NK-92 (cell line): Measurements from ENCODE around the gene CYP2B6.
"Not testable (repeated sequence)": the region's sequence is repeated elsewhere in the genome, so short reads cannot be mapped to it uniquely, and the experiment has no call there.

ENCODE experiments used
- DNase-seq: peaks from one replicate; lab custom pipeline; 2025; ENCODE audit not compliant: unreplicated experiment; lab: John Stamatoyannopoulos, UW

Gene CYP2B6

DNA sequence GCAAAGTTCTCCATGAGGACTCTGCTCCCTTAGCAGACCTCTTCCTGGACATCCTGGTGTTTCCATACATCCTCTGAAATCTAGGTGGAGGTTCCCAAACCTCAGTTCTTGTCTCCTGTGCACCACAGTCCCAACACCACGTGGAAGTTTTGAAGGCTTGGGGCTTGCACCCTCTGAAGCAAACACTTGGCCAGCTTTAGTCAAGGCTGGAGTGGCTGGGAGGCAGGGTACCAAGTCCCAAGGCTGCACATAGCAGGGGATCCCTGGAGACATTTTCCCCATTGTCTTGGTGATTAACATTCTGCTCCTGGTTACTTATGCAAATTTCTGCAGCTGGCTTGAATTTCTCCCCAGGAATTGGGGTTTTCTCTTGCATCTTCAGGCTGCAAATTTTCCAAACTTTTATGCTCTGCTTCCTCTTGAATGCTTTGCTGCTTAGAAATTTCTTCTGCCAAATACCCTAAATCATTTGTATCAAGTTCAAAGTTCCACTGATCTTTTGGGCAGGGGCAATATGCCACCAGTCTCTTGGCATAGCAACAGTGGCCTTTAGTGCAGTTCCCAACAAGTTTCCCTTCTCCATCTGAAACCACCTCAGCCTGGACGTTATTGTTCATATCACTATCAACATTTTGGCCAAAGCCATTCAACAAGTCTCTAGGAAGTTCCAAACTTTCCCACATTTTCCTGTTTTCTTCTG lies 10.2 kb upstream of the CYP2B6 start:
- not testable (repeated sequence) for DNase-seq

DNA sequence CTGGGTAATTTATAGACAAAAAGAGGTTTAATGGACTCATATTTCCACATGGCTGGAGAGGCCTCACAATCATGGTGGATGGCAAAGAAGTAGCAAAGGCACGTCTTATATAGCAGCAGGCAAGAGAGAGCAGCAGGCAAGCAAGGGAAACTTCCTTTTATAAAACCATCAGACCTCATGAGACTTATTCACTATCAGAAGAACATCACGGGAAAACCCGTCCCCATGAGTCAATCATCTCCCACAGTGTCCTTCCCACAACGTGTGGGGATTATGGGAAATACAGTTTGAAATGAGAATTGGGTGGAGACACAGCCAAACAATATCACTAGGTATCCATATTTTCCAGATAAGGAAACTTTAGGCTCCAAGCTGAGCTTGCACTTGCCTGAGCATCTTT lies 9.5 kb upstream of the CYP2B6 start:
- DNase-seq, result no peak

- DNase-seq, result no peak
Measured at GRCh38 chr19:40982594-40983101, 8.4 kb upstream of the CYP2B6 start.

GRCh38 chr19:40989453-40989852 lies 1.6 kb upstream of the CYP2B6 start:
- no peak for DNase-seq

DNA sequence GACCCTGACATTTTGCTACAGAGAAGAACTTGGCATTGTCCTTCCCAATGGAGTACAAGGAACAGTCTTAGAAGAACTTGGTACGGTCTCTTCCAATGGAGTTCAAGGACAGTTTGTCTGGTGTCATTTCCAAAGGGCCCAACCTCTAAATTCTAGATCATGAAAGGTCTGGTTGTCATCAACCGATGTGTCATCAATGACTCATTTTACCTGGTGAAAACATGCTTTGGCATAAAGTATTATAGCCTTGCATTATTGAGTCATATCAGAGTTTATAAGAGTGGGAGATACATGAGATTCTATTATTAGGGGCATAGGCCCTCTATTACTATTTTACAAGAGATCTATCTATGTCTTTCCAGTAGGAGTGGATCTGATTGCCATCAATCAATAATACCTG lies 4.3 kb downstream of the CYP2B6 start:
- DNase-seq, result no peak

DNA sequence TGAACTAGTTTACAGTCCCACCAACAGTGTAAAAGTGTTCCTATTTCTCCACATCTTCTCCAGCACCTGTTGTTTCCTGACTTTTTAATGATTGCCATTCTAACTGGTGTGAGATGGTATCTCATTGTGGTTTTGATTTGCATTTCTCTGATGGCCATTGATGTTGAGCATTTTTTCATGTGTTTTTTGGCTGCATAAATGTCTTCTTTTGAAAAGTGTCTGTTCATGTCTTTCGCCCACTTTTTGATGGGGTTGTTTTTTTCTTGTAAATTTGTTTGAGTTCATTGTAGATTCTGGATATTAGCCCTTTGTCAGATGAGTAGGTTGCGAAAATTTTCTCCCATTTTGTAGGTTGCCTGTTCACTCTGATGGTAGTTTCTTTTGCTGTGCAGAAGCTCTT lies 7.9 kb downstream of the CYP2B6 start:
- not testable (repeated sequence) for DNase-seq

DNA sequence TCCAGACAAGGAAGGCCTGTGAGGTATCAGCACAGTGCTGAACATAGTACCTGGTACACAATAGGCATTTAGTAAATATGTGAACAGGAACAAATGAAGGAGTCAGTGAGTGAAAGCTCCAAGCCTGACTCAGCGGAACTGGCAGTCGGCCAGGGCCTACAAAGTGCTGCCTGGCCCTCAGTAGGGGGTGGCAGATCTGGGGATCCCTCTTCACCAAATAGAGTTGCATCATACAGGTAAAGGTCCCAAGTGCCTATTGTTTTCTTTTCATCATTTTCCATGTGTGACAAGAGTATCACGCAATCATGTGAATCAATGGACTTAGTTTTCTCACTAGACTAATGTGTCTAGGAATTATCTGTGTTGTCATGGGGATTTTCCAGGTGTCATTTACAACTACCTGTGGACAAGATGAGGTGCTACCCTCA lies 9.2 kb downstream of the CYP2B6 start:
- no peak for DNase-seq

DNA sequence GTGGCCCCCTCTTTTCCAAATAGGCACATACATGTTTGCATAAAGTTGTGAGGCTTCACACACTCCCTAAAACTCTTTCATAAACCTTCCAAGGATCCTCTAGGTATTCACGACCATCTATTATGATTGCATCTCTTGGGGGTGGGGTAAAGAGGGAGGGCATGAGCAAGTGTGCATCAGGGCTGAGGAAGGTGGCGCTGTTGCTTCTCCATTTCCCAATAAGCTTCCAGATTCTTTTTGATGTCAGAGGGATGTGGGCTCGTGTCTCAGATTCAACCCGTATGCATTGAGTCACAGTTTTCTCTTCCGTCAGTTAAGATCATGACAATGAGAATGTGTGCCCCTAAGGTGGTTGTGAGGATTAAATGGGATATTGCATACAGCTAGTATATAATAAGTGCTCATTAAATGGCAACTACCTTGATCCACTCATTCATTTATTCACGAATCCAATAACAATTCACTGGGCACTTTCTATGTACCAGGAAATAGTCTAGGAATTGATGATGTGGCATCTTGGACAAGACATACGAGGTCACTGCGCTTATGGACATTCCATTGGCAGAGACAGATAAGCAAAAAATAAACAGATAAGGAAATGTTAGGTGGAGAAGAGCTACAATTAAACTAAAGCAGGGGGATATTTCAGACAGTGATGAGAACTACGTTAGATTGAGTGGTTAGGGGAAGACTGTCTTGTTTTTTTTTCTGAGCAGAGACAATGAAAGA lies 10.3 kb downstream of the CYP2B6 start:
- DNase-seq, result no peak

DNA sequence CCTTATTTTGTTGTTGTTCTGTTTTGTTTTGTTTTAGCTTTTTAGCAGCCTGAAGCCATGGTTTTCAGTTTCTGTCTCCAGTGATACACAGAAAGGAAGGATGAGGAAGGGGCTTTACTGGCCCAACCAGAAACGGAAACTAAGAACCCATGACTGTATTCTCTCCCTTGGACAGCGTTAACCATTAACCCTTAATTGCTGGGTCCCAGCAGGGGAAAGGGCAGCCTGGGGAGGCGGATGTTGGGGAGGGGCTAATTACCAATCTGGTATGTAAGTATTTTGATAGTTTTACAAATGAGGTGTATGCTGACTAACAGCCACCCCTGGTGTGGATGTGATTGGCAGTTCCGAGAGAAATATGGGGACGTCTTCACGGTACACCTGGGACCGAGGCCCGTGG lies 12.6 kb downstream of the CYP2B6 start:
- DNase-seq, result not testable (repeated sequence)

DNA sequence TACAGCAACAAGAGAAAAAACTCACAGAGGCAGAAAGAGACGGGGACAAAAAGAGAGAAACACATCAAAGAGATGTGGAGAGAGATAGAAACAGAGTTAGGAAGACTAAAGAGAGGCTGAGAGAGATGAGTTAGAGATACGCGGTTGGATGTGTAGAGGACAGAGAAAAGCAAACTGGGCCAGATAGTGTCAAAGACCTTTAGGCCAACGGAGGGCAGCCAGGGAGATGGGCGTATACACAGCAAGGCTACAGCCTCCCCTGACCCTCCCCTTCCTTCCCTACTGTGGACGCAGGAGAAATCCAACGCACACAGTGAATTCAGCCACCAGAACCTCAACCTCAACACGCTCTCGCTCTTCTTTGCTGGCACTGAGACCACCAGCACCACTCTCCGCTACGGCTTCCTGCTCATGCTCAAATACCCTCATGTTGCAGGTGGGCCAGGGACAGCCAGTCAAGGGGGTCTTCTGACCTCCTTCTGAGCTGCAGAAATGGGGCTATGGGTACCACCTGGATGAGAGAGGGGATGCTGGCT lies 18.7 kb downstream of the CYP2B6 start:
- no peak for DNase-seq

GRCh38 chr19:41013359-41013758 lies 22.3 kb downstream of the CYP2B6 start:
- DNase-seq, result no peak

DNA sequence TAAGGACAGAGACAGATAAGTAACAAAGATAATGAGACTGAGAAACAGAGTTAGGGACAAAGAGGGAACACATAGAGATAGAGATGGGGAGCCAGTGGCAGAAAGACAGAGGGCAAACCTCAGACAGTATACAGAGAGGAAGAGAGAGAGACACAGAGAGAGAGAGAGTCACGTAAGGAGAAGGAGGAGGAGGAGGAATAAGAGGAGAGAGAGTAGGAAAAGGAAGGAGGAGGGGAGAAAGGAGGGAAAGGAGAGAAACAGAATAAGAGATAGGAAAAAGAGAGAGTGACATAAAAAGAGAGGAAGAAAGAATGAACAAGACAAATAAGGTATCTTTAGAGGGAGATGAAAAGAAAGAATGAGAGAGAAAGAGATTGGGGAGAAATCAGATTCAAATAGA lies 23.6 kb downstream of the CYP2B6 start:
- DNase-seq, result no peak

DNA sequence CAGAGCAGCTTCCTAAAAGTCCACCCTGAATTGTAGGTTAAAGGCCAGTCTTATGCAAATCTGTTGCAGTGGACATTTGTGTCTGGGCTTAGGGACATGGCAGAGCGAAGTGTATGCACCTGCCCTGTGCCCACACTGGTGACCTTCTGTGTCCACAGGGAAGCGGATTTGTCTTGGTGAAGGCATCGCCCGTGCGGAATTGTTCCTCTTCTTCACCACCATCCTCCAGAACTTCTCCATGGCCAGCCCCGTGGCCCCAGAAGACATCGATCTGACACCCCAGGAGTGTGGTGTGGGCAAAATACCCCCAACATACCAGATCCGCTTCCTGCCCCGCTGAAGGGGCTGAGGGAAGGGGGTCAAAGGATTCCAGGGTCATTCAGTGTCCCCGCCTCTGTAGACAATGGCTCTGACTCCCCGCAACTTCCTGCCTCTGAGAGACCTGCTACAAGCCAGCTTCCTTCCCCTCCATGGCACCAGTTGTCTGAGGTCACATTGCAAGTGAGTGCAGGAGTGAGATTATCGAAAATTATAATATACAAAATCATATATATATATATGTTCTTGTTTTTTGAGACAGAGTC lies 25.5 kb downstream of the CYP2B6 start:
- DNase-seq, result no peak

DNA sequence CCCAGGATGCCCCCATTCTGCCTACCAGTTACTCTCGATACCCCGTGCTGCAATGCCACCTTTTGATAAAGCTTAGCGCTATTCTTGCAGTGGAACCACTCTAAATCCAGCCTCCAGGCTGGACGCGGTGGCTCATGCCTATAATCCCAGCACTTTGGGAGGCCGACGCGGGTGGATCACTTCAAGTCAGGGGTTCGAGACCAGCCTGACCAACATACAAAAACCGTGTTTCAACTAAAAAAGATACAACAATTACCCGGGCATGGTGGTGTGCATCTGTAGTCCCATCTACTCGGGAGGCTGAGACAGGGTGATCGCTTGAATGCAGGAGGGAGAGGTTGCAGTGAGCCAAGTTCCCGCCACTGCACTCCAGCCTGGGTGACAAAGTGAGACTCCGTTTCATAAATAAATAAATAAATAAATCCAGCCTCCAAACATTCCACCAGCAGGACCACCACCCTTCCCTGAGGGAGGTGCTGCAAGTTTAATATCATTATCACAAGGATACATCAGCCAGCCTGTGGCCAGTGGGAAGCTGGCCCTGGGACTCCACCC lies 27.7 kb downstream of the CYP2B6 start:
- DNase-seq, result no peak

GRCh38 chr19:41019346-41019745 lies 28.3 kb downstream of the CYP2B6 start:
- DNase-seq, result no peak

DNA sequence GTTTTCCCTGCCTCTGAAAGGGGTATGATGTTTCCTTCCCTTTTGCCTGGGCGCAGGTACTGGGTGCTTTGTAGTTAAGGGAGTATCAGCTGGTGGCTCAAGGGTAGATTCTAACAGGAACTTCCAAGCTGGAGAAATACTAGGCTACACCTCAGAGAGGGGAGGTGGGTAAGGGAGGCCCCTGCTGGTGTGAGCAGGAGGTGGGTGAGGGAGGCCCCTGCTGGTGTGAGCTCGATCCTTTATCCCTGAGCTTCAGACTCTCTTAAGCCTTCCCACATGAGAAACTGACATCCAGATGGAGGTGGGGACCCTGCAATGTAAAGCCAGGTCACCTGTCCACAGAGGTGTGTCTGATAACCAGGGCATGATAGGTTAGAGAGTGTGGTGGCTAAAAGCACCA lies 32.1 kb downstream of the CYP2B6 start:
- DNase-seq, result no peak

DNA sequence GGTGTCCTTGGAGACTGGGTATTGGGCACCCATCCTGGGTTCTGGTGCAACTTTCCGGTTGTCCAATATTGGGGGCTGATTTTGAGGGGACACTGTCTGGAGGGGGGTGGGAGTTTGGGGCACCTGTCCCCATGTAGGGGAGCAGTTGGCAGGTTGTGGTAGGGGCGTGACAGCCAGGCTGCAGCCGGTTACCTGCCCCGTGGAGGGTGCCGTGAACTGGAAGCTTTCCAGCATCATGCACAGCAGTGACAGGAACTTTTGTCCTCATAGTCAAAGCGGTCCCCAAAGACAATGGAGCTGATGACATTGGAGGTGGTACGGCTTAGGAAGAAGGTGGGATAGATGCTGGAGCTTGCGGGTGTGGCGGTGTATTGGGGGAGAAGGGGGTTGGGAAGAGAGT lies 34.3 kb downstream of the CYP2B6 start:
- no peak for DNase-seq

- DNase-seq, result no peak
Measured at GRCh38 chr19:41025871-41026270, 34.8 kb downstream of the CYP2B6 start.

DNA sequence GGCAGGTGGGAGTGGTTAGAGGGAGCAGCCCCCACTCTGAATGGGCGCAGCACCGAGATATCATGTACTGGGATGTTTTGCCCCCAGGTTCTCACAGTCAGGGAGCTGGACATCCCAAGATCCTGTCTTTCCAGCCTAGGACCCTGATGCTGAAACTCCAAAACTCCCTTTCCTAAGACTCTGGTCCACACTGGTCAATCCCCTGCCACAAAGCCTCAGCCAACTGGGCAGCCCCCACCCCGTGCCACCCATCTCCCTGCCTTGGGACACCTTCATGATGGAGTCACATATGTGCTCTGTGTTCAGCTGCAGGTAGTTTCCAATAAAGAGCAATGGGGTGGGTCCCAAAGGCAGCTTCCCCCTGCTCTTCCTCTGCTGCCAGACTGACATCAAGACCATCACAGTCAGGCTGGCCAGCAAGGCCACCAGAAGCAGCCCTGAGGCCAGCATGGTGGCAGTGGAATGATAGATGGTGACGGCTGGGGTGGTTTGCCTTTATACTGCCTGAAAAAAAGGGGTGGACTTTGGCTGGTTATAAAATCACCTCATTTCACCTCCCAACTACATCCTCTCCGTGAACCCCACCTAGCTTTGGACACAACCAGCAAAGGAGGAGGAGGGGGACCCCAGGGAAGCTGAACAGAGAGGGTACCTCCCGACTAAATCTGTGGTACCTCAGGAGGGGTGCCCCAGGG lies 36.3 kb downstream of the CYP2B6 start:
- DNase-seq, result no peak

DNA sequence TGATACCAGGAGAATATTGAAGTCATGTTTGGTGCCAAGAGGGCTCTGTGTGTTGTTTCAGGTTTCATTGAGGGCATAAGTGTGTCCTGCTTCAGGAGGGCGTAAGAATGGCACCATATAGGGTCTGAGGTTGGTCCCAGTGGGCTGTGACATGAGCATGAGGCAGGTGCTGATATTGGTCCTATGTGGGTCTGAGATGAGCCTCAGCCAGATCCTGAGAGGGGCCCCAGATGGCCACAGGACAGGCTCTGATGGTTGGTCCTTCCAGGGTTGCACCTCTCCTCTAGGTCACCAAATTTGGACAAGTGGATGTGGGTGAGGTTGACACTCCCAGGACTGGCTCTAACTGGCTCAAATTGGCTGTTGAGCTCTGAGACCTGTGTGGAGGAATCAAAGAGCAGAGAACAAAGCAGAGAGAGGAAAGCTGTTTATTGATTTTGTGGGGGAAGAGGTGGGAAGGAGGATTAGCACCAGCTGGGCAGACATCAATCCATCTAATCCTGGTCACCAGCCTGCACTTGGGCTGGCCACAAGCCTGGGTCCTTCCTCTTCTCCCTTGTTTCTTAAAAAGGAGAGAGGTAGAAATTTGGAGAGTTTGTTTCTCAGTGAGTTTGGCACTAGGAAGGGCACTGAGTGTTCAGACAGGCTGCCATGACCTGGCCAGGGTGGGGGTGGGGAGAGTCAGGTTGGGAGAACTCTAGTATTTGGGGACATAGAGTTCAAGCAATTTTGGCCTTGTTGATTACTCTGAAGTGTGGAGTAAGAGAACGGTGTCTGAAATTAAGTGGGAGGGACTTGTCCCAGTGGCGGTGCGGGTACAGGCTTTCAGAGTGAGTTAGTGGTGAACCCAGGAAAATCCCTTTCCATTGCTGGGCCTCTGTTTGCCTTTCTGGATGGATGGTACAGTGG lies 38.7 kb downstream of the CYP2B6 start:
- no peak for DNase-seq
